ENCODE measurements around the gene CDC14B. TPM values are rescaled to one million over a fixed set of nuclear protein-coding genes. Genes with fewer than 3 reads are reported as not detected.

Gene CDC14B
- total RNA-seq, 4 donors from 2014 or later, result 45.9 to 59.8 (median 47.2) TPM

GRCh38 chr9:96612105-96612965 lies 7.3 kb downstream of the CDC14B start:
- TF ChIP-seq, protein P1, sequence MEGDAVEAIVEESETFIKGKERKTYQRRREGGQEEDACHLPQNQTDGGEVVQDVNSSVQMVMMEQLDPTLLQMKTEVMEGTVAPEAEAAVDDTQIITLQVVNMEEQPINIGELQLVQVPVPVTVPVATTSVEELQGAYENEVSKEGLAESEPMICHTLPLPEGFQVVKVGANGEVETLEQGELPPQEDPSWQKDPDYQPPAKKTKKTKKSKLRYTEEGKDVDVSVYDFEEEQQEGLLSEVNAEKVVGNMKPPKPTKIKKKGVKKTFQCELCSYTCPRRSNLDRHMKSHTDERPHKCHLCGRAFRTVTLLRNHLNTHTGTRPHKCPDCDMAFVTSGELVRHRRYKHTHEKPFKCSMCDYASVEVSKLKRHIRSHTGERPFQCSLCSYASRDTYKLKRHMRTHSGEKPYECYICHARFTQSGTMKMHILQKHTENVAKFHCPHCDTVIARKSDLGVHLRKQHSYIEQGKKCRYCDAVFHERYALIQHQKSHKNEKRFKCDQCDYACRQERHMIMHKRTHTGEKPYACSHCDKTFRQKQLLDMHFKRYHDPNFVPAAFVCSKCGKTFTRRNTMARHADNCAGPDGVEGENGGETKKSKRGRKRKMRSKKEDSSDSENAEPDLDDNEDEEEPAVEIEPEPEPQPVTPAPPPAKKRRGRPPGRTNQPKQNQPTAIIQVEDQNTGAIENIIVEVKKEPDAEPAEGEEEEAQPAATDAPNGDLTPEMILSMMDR (IDR thresholded peaks at IDR 0.05; ENCODE audit: low read depth), result no peak

- TF ChIP-seq, protein P1 (IDR thresholded peaks at IDR 0.05; ENCODE audit: low read depth), result no peak
These were observed 8.3 kb downstream of the CDC14B start for GRCh38 chr9:96611302-96611701.

- TF ChIP-seq, protein P1 (IDR thresholded peaks at IDR 0.05; ENCODE audit: low read depth), result no peak
These were observed 9.9 kb downstream of the CDC14B start for GRCh38 chr9:96609732-96610131.

- TF ChIP-seq, protein P1 (IDR thresholded peaks at IDR 0.05; ENCODE audit: low read depth), result no peak
These were observed 11.7 kb downstream of the CDC14B start for GRCh38 chr9:96607971-96608370.

DNA sequence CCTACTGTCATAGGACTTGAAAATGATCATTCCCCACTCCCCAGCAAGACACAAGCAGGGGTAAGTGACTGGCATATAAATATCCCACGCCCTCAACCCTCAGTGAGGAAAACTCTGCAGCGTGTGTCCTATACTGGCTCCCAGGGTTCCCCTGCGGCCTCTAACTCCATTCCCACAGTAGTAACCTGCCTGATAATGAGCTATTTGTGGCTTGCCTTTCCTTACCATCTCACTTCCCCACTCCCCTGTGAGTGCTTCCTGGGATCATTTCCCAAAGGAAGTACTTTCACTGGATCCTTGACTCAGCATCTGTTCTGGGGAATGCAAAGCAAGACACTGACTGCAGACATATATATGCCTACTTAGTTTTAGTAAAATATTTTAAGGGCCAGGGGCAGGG lies 14.3 kb downstream of the CDC14B start:
- TF ChIP-seq, protein P1 (IDR thresholded peaks at IDR 0.05; ENCODE audit: low read depth), result no peak

DNA sequence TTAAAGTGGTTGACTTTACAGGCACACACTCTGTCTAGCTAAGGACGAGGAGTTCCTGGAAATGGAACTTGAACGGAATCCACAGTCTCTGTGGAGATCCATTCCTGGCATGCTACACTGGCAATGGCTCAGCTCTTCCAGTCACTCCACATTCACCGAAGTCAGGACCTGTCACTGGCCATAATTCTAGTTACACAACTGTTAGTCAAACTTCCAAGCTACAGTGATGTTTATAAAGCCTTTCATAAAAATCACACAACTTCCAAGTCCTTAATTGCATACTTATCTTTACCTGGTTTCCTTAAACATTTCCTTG lies 15.7 kb downstream of the CDC14B start:
- TF ChIP-seq, protein P1 (IDR thresholded peaks at IDR 0.05; ENCODE audit: low read depth), result no peak

- TF ChIP-seq, protein P1 (IDR thresholded peaks at IDR 0.05; ENCODE audit: low read depth), result no peak
These were observed 16.2 kb downstream of the CDC14B start for GRCh38 chr9:96603305-96604003.
